Retinal pigment epithelial cell (primary cell): ENCODE measurements around the gene PCCA.

Source experiments
- DNase-seq: peaks from one replicate; pipeline ENCODE4 v3.0.0-alpha.2; 2010; ENCODE audit warnings: low read depth
- H3K4me3 ChIP-seq: 2 replicates; pipeline ENCODE4 v1.5.1; 2011; ENCODE audit warnings: mild to moderate bottlenecking, low read length, control low read depth, moderate library complexity
- CTCF ChIP-seq: conservative IDR thresholded peaks from 2 replicates; pipeline ENCODE4 v1.5.1; 2011; ENCODE audit warnings: low read depth, low read length, control low read depth, inconsistent platforms

PCCA gene

GRCh38 chr13:100536643-100537180 lies 447.8 kb downstream of the PCCA start:
- TF ChIP-seq CTCF = no peak
- no peak for DNase-seq
- H3K4me3 ChIP-seq = no peak overlapping the region

- no peak overlapping the region for H3K4me3 ChIP-seq
- TF ChIP-seq CTCF = no peak
- DNase-seq = no peak
Measured at GRCh38 chr13:100537486-100537885, 448.6 kb downstream of the PCCA start.

DNA sequence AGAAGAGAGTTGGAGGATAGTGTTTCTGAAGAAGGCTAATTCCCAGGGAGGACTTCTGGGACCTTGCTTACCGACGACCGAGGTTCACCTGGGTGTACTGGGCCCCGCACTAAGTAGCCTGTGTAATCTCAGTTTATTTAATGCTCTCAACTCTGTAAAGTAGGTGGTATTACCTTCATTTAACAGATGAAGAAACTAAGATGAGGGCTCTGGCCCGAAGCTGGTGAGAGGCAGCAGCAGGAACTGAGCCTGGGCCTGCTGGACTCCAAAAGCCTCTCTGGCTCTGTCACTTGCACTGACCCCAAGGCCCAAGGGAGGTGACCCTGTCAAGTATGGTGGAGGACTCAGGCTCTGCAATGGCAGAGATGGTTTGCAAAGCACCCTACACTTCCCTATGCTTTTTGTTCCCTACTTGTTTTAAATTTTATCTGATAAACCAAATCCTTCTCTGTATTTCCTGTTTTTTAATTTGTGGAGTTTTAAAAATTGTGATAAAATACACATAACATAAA lies 449.1 kb downstream of the PCCA start:
- no peak for DNase-seq
- no peak overlapping the region for H3K4me3 ChIP-seq
- no peak for TF ChIP-seq CTCF

DNA sequence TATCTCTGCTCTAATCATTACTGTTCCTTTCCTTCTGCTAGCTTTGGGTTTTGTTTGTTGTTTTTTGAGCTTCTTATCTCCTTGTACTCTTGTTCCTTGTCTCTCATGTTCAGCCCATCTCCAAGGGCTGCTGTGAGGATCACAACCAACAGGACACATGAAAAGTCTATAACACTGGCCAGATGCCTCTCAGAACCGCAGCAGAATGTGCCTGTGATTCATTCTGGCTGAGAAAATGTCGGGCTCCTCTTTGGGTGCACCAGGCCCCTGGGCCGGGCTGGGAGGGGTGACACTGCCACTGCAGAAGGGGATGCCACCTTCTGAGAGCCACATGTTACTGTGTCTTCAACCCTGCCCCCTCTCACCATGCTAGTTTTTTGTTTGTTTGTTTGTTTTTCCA lies 451.7 kb downstream of the PCCA start:
- no peak for DNase-seq
- TF ChIP-seq CTCF = no peak
- H3K4me3 ChIP-seq = no peak overlapping the region

DNA sequence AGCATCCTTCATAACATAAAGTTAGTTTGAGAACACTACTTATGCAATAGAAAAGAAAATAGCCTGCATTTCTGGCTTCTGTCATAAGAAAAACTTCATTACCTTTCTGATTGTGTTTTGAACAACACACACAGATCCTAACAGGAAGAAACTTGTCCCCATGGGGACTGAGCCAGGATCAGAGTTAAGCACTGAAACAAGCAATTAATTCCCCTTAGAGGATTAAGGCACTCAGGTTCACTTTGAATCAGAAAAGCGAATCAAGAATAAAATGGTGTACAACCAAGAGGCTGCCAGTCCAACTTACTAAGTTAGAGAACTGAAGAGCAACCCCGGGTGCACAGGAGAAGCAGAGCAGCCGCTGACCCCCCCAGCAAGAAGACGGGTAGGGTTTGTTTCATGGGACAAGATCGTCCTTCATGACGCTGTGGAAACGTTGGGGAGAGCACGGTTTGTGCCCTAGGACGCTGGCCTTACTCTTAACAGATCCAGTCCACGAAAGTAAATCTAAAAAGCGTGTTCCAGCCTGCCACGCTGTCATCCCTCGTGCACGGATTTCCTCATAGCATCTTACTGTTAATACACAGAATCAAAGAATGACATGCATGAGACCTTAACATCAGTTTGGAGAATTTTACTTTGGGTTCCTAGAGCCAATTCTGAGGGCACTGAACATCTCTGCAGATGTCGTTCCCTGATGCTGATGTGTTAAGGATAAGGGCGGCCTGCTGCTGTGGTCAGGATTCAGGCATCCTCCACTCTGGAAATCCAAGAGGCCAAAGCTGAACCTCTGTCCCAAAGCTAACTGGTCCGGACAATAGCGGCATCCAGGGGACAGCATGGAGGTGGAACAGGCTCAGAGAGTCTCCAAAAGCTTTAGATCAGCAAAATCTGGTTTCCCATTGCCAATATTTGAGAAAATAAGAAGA lies 453.3 kb downstream of the PCCA start:
- H3K4me3 ChIP-seq = no peak overlapping the region
- no peak for TF ChIP-seq CTCF
- peak; percentile 60 for DNase-seq

DNA sequence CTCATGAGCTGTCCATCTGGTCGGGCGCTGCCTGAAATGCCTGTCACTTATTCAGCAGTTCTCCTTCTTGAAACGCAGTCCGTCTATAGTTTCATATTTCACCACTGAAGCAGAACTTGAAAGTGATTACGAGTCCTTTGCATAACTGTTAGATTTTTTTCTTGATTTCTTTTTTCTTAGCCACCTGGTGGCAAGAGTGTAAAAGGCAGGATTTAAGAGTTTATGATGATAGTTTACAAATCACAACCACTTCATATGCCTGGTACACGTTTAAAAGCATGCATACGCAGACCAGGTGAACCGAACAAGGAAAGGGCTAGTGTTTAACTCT lies 453.9 kb downstream of the PCCA start:
- no peak overlapping the region for H3K4me3 ChIP-seq
- DNase-seq = peak; percentile 36
- TF ChIP-seq CTCF = peak; percentile 67
